ACHN (cell line): ENCODE results near the gene MGAT5B.
"Not testable (repeated sequence)": the region's sequence is repeated elsewhere in the genome, so short reads cannot be mapped to it uniquely, and the experiment has no call there.

Experiments
- DNase-seq: peaks from one replicate; pipeline ENCODE4 v3.0.0-alpha.2; 2015
- in situ Hi-C: cut with HindIII; loops from 2 replicates; pipeline ENCODE4 v1.10.0; 2017; ENCODE audit warnings: low sequenced_read_pairs, low pct_ligation_motif_present, low pct_unique_long_range_greater_than_20kb

Gene MGAT5B

DNA sequence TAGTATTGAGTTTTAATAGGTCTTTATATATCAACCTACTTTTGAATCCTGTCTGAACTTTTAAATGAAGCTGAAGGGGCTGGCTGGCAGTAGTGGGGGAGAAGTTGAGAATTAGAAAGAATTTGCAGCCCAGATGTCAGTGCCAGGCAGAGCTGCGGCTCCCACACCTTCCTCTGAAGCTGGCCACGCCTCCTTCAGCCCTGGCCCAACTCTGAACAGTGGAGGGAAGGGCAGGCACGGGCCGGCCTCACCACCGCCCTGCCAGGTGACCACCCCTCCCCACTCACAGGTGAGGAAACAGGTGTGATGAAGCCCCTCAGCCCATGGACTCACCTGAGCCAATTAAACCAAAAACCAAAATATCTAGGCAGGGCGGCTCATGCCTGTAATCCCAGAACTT, 87.0 kb downstream of the MGAT5B start:
- no peak for DNase-seq
- in situ Hi-C loops: no loop called here

DNA sequence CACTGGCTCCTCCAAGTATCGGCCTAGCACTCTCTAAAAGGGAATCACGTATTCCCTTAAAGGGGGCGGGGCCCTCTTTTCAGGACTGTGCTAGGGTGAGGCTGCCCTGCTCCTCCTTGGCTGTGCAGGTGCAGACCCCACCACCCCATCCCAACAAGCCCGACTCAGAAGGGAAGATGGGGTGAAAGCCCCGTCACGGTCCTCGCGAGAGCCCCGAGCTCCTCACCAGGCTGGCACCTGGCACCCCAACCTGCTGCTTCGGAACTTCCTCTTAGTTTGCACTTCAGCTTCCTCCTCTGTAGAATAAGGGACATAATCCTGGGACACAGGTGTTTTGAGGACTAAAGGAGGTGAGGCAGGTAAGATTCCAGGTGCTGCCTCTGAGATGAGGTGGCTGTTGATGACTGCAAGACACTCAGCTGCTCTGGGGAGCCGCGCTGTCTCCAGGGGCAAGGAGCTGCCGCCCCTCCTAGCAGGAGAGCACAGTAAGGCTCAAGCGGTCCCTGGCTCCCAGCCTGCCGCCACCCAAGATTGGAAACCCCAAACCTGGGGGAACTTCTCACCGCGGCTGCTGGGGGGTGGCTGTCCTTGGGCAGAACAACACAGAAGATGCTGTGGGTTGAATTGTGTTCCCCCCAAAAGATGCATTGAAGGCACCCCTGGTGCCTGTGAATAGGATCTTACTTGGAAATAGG, 88.8 kb downstream of the MGAT5B start:
- DNase-seq: no peak
- in situ Hi-C loops: no loop called here

DNA sequence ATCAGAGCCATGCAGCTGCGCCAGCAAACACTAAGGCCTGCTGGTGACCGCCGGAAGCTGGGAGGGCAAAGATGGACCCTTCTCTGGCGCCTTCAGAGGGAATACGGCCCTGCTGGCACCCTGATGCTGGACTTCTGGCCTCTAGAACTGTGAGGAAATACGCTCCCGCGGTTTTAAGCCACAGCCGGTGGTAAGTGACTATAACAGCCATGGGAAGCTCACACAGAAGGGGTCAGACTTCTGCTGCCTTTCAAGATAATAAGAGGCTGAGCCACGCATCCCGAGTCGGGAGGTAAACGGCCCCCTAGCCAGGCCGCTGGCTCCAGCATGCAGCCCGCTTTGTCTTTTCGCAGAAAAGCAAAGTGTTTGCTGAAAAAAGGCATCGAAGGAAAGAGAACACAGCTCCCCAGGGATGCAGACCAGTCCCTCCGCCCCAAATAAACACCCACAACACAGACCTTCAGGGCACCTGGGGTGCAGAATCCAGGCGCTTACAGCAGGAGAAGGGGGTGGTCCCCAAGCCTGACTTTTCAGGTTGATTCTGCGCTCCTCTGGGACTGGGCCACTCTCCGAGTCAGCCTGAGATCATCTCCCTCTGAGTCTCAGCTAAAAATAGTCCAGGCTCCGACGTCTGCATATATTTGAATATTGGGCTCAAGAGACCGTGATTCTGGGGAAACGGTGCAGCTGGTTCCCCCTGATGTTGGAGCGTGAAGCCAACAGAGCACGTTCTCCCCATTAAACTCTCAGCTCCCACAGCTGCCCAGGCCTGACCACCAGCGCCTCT, 89.7 kb downstream of the MGAT5B start:
- in situ Hi-C loops: no loop called here
- no peak for DNase-seq

DNA sequence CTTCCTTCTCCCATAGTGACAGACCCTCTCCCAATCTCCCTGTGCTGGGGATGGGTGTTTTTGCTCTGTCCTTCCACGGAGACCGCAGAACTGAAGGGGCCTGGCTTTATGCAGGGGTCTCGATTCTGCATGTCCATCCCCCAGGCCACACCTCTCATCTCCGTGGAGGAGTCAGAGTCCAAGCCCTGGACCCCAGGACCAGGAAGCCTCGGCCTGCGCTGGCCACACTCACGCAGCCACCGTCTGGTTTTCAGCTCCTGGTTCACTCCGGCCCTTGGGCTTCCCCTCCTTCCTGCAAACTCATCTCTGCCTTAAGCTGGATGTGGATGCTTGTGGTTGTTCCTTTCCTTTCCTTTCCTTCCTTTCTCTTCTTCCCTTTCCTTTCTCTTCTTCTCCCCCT, 90.8 kb downstream of the MGAT5B start:
- no peak for DNase-seq
- in situ Hi-C loops: no loop called here

DNA sequence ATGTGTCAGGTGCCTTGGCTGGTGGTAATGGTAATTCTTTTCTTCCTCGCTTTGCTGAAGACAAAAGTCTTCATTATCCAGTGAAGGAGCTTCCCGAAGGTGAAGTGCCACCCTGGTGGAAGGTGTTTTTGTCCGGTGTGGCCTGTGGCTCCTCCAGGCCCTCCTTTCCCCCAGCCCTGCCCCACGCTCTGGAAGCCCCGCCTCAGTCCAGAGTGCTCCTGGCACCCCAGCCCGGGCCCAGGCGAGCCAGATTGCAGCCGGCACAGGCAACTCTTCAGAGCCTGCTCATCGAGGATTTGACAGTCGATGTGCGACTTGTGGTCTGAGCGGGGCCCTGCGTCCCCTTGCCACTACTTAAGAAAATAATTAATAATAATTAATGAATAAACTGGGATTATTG, 93.7 kb downstream of the MGAT5B start:
- no peak for DNase-seq
- in situ Hi-C loops: no loop called here

DNA sequence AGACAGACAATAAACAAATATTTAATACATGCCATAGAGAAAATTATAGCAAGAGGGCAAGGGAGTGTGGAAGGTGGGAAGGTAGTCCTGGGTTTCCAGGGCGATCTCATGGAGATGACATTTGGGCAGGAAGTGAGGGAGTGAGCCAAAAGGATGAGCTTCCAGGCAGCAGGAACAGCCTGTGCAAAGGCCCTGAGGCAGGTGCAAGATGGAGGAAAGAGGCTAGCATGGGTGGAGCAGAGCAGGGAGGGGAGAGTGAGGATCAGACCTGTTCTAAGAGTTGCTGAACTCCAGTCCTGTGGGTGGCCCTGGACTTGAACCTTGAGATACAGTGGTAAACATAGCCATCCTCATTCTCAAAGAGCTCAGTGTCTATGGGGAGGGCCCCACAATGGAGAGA, 94.7 kb downstream of the MGAT5B start:
- in situ Hi-C loops: no loop called here
- no peak for DNase-seq

DNA sequence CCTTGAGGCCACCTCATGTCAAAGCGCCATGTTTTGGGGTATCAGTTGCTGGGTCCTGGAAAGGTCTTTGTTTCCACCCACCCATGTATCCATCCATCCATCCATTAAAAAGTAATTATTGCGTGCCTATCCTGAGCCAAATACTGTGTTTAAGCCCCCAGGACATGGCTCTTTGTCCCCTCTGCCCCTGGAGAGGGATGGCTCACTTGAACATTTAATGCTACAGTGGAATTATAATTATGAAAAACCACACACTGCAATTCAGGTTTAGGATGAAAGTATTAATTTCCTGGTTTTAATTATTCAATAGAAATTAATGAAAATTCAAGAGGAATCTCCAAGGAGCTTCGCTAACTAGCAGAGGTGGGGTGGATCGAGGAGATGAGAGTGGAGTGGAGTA, 97.8 kb downstream of the MGAT5B start:
- no peak for DNase-seq
- in situ Hi-C loops: no loop called here

DNA sequence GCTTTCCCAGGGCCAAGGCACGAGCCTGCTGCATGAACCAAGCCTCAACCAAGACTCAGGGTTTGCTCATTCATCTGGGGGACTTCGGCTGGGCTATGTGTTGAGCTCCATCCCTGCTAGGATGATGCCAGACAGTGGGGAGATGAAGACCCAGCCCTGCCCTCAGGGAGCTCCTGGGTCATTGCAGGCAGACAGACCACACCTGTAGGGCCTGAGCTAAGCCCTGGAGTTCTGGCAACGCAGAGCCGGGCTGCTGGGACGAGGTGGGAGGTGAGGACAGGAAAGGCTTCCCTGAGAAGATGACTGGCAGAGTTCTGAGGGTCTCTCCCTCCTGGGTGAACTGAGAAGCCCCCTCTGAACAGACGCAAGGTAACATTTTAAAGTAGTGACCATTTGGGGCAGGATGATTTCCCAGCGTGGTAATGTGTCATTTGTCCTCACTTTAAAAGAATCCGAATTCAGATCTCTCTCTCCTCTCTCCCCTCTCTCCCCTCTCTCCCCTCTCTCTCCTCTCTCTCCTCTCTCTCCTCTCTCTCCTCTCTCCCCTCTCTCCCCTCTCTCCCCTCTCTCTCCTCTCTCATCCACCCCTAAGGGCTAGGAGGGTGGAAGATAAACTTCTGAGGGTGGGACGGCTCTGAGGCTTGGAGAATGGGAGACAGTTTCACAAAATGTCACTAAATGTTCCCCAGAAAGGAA, 98.4 kb downstream of the MGAT5B start:
- in situ Hi-C loops: no loop called here
- no peak for DNase-seq

DNA sequence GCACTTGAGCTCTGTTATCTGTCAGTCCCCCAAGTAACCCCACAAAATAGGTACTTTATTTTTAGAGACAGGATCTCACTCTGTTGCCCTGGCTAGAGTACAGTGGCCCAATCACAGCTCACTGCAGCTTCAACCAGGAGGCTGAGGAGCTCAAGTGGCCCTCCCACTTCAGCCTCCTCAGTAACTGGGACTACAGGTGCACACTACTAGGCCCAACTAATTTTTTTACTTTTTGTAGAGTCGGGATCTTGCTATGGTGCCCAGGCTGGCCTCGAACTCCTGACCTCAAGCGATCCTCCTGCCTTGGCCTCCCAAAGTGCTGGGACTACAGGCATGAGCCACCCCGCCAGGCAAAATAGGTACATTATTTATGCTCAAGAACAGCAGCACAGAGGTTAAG, 99.6 kb downstream of the MGAT5B start:
- no peak for DNase-seq
- in situ Hi-C loops: no loop called here

DNA sequence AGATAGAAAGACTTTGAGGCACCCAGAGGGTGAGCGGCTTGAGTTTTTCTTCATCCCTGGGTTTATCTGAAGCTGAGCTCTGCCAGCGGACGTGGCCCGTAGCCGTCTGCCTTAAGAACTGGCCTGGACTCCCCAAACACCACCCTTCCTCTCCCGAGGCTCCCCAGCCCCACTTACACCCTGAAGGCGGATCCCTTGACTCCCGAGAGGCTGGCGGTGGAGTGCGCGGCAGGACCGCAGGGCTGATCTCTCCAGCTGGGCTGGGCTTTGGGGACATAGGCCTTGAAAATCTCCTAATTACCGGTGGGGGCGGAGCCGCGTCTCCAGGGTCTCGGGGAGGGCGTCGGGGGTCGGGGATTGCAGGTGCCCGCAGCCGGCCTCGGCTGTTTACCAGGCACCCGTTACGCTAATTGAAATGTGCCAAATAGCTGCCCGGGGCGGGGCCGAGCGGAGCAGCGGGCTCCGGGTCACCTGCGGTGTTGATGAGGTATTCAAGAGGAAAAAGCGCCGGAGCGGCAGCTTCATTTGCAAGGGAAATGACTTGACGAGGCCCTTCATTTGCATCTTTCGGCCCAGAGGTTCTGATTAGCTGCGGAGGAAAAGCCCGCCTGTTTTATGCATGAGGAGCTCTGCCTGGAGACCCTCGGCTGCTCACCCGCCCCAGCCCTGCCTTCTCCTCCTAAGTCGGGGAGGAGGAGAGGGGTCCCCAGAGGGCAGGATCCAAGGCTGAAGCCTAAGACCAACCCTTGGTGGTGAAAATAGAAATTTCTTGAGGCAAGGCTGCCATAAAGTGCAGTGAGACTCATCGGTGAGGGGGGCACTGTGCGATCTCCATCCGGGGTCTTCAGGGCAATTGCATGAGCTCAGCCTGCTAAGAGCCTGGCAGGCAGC, 100.7 kb downstream of the MGAT5B start:
- DNase-seq: peak; percentile 53
- in situ Hi-C loops: no loop called here

DNA sequence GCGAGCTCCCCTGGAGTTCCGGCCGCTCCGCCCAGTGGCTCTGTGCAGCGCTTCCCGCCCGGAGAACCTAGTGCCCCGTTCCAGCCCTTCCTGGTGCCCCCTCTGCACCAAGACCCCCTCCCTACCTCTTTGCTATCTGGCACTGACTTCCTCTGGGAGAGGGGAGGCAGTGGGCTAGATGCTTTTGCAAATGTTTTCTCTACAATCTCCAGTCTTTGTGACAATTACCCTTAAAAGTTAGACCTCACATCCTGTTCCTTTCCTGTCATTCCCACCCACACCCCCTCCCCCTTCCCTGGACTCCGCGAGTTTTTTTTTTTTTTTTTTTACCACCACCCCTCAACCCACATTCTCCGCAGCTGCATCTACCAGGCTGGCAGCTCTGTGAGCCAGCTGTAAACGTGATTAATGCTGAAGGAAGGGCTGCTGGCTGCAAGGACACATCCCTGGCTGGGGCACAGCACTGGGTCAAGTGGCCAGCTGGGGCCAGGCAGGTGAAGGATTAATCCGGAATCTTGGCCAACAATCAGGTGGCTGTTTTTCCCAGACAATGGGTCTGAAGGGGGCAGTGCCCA, 101.5 kb downstream of the MGAT5B start:
- peak; percentile 18 for DNase-seq
- in situ Hi-C loops: no loop called here

DNA sequence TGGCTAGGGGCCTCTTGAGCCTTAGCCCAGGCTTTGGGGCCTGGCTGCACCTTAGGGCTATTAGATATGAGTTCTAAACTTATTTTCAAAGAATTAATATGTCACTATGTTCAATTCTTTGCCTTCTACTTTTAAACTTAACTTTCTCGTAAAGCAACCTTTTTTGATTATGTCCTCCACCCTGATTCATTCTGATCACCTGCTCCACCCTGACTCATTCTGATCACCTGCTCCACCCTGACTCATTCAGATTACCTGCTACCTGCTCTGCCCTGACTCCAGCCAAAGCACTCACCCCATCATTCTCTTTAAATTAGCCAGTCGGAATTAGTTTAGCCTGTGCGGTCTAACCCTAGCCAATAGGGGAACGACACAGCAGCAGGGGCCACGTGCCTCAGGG, 102.0 kb downstream of the MGAT5B start:
- DNase-seq, in situ Hi-C loops: not testable (repeated sequence)

DNA sequence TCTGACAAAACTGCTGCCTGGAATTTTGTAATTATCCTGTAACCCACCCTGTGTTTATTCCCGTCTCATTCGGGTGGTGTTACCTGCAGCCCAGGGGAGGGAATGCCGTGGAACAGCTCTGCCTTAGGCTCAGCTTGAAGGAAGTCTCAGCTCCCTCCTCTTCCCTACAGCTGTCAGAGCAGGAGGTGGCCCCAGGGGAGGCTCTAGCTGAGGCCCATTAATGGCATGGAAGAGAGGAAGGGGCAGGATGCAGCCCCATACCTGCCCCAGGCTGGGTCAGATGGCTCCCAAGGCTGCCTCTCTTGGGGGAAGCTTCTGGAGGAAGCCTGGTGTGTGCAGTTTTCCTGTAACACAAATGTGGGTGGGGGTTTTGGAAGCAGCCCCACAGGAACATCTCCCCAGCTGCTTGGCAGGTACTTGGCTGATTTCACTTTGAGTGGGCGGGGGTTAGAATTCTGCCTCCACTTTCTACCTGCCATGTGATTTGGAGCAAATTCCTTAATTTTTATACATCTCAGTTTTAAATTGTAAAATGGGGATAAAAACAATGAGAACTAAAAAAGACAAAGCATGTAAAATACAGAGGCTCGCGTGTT, 103.9 kb downstream of the MGAT5B start:
- no peak for DNase-seq
- in situ Hi-C loops: no loop called here

DNA sequence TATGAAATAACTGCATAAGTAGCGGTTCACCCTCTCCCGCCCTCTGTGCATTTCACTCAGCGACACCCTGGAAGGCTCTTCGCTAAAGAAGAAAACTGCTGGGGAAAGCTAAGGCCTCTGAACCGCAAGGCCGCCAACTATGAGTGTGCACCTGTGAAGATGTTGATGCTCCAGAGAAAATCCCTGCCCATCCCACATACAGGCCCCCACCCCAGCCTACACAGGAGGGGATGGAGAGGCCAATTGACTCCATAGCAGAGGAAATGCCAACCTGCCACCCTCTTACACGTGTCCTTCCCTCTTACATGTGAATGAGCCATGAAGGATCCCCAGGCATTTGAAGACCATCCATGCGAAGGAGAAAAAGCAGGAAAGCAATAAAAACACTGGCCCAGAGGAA, 104.8 kb downstream of the MGAT5B start:
- DNase-seq: no peak
- in situ Hi-C loops: no loop called here

DNA sequence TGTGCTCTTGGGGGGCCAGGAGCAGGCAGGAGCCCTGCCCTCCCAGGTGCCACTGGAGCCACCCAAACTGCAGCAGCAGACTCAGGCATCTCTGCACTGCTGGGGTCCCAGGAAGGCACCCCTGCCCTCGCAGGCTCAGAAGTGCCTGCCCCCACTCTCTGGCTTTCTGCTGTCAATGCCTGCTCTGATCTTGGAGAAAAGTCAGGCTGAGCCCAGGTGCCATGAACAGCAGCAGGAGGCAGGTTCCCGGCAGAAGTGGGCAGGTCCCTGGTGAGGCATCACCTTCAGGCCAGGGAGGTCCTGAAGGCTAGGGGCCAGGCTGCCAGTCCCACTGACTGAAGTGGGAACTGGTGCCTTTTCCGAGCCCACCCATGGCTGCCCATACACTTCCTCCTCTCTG, 106.5 kb downstream of the MGAT5B start:
- in situ Hi-C loops: no loop called here
- no peak for DNase-seq

DNA sequence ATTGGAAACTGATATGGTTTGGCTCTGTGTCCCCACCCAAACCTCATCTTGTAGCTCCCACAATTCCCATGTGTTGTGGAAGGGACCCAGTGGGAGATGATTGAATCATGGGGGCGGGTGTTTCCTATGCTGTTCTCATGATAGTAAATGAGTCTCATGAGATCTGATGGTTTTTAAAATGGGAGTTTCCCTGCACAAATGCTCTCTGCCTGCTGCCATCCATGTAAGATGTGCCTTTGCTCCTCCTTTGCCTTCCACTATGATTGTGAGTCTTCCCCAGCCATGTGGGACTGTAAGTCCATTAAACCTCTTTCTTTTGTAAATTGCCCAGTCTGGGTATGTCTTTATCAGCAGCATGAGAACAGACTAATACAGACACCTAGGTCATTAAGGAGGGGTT, 109.8 kb downstream of the MGAT5B start:
- DNase-seq, in situ Hi-C loops: not testable (repeated sequence)

DNA sequence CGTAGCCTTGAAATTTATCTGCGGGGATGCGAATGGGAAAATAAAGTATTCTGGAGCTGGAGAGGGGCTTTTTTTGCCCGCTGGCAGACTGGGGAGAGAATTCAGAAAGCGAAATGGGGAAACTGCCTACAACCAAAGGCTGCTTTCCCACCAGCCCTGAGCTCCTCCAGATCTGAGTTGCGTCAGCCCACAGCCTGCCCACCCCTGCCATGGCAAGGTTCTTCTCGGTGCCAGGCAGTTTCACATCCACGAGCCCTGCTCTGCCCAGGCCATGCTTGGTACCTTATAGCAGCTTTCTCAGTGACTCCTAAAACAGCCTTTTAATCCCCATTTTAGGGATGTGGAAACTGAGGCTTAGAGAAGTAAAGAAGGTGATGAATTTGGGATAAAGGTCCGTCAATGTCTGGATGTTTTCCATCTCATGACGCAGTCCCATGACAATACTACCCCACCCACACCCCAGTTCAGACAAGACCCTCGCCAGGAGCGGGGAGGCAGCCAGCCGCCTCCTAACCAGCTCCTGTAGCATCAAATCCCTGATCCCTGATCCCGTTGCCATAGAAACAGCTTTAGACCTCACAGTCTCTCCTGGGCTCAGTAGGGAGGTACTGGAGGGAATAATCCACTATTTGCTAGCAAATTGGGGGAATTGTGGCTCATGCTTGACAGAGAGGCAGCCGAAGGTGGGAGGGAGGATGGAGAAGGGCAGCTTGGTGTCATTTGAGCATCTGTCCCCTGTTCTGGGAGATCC, 113.5 kb downstream of the MGAT5B start:
- no peak for DNase-seq
- in situ Hi-C loops: no loop called here
